Activated naive CD8-positive, alpha-beta T cell treated with anti-CD3 and anti-CD28 coated beads, Interleukin-2, amount 50 U/mL, for 24 hours (primary cell): ENCODE data around the gene ZNF546.
"Not testable (repeated sequence)": the region's sequence is repeated elsewhere in the genome, so short reads cannot be mapped to it uniquely, and the experiment has no call there.

ENCODE experiments used
- ATAC-seq: fragments of 150-1000 bp; cut with Tn5 transposase; one replicate; pipeline ENCODE4 v1.10.0; 2021
- DNase-seq: peaks from one replicate; pipeline ENCODE4 v3.0.0; 2021
- H3K27ac Mint-ChIP-seq: one replicate; pipeline ENCODE4 v1.8.0; 2021; ENCODE audit warnings: mild to moderate bottlenecking, mixed read lengths
- H3K27me3 Mint-ChIP-seq: one replicate; pipeline ENCODE4 v1.8.0; 2021; ENCODE audit warnings: mixed read lengths
- H3K36me3 Mint-ChIP-seq: one replicate; pipeline ENCODE4 v1.8.0; 2021; ENCODE audit warnings: low read depth, mixed read lengths
- H3K4me1 Mint-ChIP-seq: one replicate; pipeline ENCODE4 v1.8.0; 2021; ENCODE audit warnings: mixed read lengths
- H3K4me3 Mint-ChIP-seq: one replicate; pipeline ENCODE4 v1.8.0; 2021; ENCODE audit warnings: mild to moderate bottlenecking, moderate library complexity, mixed read lengths
- H3K9me3 Mint-ChIP-seq: one replicate; pipeline ENCODE4 v1.8.0; 2021; ENCODE audit warnings: mixed read lengths

ZNF546 gene

GRCh38 chr19:39996811-39997637, at the start of gene ZNF546:
TSS of gene ZNF546 (plus strand) at chr19:39997060. CDS start at chr19:39998327, 1,267 bp downstream.
- H3K36me3 Mint-ChIP-seq: peaks cover 34% of the 10 kb centered on the region
- peak; percentile 90 for DNase-seq
- H3K9me3 Mint-ChIP-seq: peaks cover 18% of the 10 kb centered on the region
- H3K27ac Mint-ChIP-seq: peak within 1 kb of the TSS; percentile 93
- H3K4me1 Mint-ChIP-seq: peaks cover 42% of the 10 kb centered on the region
- H3K4me3 Mint-ChIP-seq: peak within 1 kb of the TSS; percentile 95
- peak; percentile 93 for ATAC-seq
- no peaks in the 10 kb centered on the region for H3K27me3 Mint-ChIP-seq

GRCh38 chr19:39949026-39949747, 47.7 kb upstream of the ZNF546 start:
- Mint-ChIP-seq H3K27me3 (no peaks in the 10 kb centered on the region), H3K4me1 (peaks cover 92% of the 10 kb centered on the region)

GRCh38 chr19:39951065-39951650, 45.7 kb upstream of the ZNF546 start:
- Mint-ChIP-seq H3K36me3 (peaks cover 7% of the 10 kb centered on the region), H3K9me3 (peaks cover 8% of the 10 kb centered on the region), H3K4me1 (peaks cover 89% of the 10 kb centered on the region), H3K27me3 (no peaks in the 10 kb centered on the region), H3K4me3 (peak overlapping the region; percentile 64), H3K27ac (peak overlapping the region; percentile 82)
- DNase-seq: no peak
- no peak for ATAC-seq

More at GRCh38 chr19:39949026-39949747, 47.7 kb upstream of the ZNF546 start:
- ATAC-seq: peak; percentile 90
- peak; percentile 7 for DNase-seq
- Mint-ChIP-seq H3K27ac (peak overlapping the region; percentile 80), H3K36me3 (peaks cover 7% of the 10 kb centered on the region), H3K4me3 (no peak overlapping the region), H3K9me3 (peaks cover 8% of the 10 kb centered on the region)

- H3K4me1 Mint-ChIP-seq: peaks cover 89% of the 10 kb centered on the region
- peaks cover 7% of the 10 kb centered on the region for H3K36me3 Mint-ChIP-seq
- no peaks in the 10 kb centered on the region for H3K27me3 Mint-ChIP-seq
- ATAC-seq: no peak
- peak overlapping the region; percentile 64 for H3K4me3 Mint-ChIP-seq
- H3K9me3 Mint-ChIP-seq: peaks cover 8% of the 10 kb centered on the region
- peak overlapping the region; percentile 82 for H3K27ac Mint-ChIP-seq
- no peak for DNase-seq
These were observed 45.2 kb upstream of the ZNF546 start for GRCh38 chr19:39951686-39952085.

GRCh38 chr19:39953915-39954314, 42.9 kb upstream of the ZNF546 start:
- H3K4me1 Mint-ChIP-seq: peaks cover 81% of the 10 kb centered on the region
- peak overlapping the region; percentile 59 for H3K4me3 Mint-ChIP-seq
- ATAC-seq (no peak), DNase-seq (no peak)
- no peaks in the 10 kb centered on the region for H3K27me3 Mint-ChIP-seq
- H3K36me3 Mint-ChIP-seq: peaks cover 2% of the 10 kb centered on the region
- H3K27ac Mint-ChIP-seq: peak overlapping the region; percentile 82
- H3K9me3 Mint-ChIP-seq: peaks cover 4% of the 10 kb centered on the region

GRCh38 chr19:39957886-39958285, 39.0 kb upstream of the ZNF546 start:
- DNase-seq, H3K36me3 Mint-ChIP-seq, H3K27ac Mint-ChIP-seq, H3K9me3 Mint-ChIP-seq, H3K4me3 Mint-ChIP-seq, ATAC-seq, H3K27me3 Mint-ChIP-seq: not testable (repeated sequence)
- H3K4me1 Mint-ChIP-seq: peaks cover 65% of the 10 kb centered on the region

- Mint-ChIP-seq H3K4me3 (peak overlapping the region; percentile 27), H3K27ac (peak overlapping the region; percentile 87), H3K4me1 (peaks cover 56% of the 10 kb centered on the region)
- H3K9me3 Mint-ChIP-seq, ATAC-seq, H3K36me3 Mint-ChIP-seq, DNase-seq, H3K27me3 Mint-ChIP-seq: not testable (repeated sequence)
These were observed 37.9 kb upstream of the ZNF546 start for GRCh38 chr19:39958942-39959341.

- not testable (repeated sequence) for H3K9me3 Mint-ChIP-seq, DNase-seq, H3K36me3 Mint-ChIP-seq, H3K27me3 Mint-ChIP-seq, ATAC-seq
- Mint-ChIP-seq H3K27ac (peak overlapping the region; percentile 87), H3K4me1 (peaks cover 53% of the 10 kb centered on the region), H3K4me3 (peak overlapping the region; percentile 27)
These were observed 37.5 kb upstream of the ZNF546 start for GRCh38 chr19:39959407-39959806.

- Mint-ChIP-seq H3K9me3 (no peaks in the 10 kb centered on the region), H3K27ac (peak overlapping the region; percentile 37), H3K4me3 (no peak overlapping the region), H3K4me1 (peaks cover 36% of the 10 kb centered on the region), H3K27me3 (no peaks in the 10 kb centered on the region), H3K36me3 (peaks cover 3% of the 10 kb centered on the region)
- DNase-seq: no peak
- no peak for ATAC-seq
These were observed 33.0 kb upstream of the ZNF546 start for GRCh38 chr19:39963898-39964297.

- no peak for DNase-seq
- H3K27ac Mint-ChIP-seq: no peak overlapping the region
- H3K9me3 Mint-ChIP-seq: no peaks in the 10 kb centered on the region
- no peak overlapping the region for H3K4me3 Mint-ChIP-seq
- ATAC-seq: no peak
- peaks cover 18% of the 10 kb centered on the region for H3K36me3 Mint-ChIP-seq
- peaks cover 37% of the 10 kb centered on the region for H3K4me1 Mint-ChIP-seq
- H3K27me3 Mint-ChIP-seq: no peaks in the 10 kb centered on the region
These were observed 30.2 kb upstream of the ZNF546 start for GRCh38 chr19:39966617-39967016.

- Mint-ChIP-seq H3K27me3 (no peaks in the 10 kb centered on the region), H3K9me3 (no peaks in the 10 kb centered on the region), H3K4me1 (peaks cover 45% of the 10 kb centered on the region), H3K27ac (no peak overlapping the region), H3K36me3 (peaks cover 26% of the 10 kb centered on the region), H3K4me3 (no peak overlapping the region)
- no peak for ATAC-seq
- no peak for DNase-seq
These were observed 29.3 kb upstream of the ZNF546 start for GRCh38 chr19:39967561-39967960.

GRCh38 chr19:39968789-39969188, 28.1 kb upstream of the ZNF546 start:
- peak overlapping the region; percentile 97 for H3K27ac Mint-ChIP-seq
- ATAC-seq: no peak
- no peaks in the 10 kb centered on the region for H3K9me3 Mint-ChIP-seq
- DNase-seq: no peak
- H3K4me1 Mint-ChIP-seq: peaks cover 49% of the 10 kb centered on the region
- H3K36me3 Mint-ChIP-seq: peaks cover 32% of the 10 kb centered on the region
- H3K4me3 Mint-ChIP-seq: peak overlapping the region; percentile 95
- H3K27me3 Mint-ChIP-seq: no peaks in the 10 kb centered on the region

GRCh38 chr19:39969266-39969665, 27.6 kb upstream of the ZNF546 start:
- no peak for ATAC-seq
- peaks cover 34% of the 10 kb centered on the region for H3K36me3 Mint-ChIP-seq
- peaks cover 46% of the 10 kb centered on the region for H3K4me1 Mint-ChIP-seq
- DNase-seq: no peak
- H3K9me3 Mint-ChIP-seq: no peaks in the 10 kb centered on the region
- peak overlapping the region; percentile 95 for H3K4me3 Mint-ChIP-seq
- no peaks in the 10 kb centered on the region for H3K27me3 Mint-ChIP-seq
- peak overlapping the region; percentile 97 for H3K27ac Mint-ChIP-seq

GRCh38 chr19:39969681-39970424, 27.0 kb upstream of the ZNF546 start:
- DNase-seq (no peak), ATAC-seq (no peak)
- Mint-ChIP-seq H3K9me3 (no peaks in the 10 kb centered on the region), H3K27me3 (no peaks in the 10 kb centered on the region), H3K36me3 (peaks cover 40% of the 10 kb centered on the region), H3K27ac (peak overlapping the region; percentile 97), H3K4me3 (peak overlapping the region; percentile 95), H3K4me1 (peaks cover 46% of the 10 kb centered on the region)
